ENCODE data around the gene C10orf105.

Gene C10orf105

GRCh38 chr10:71716426-71716825 lies 3.2 kb downstream of the C10orf105 start:
- no peak for DNase-seq (ENCODE audit: low read depth, low spot score)

DNA sequence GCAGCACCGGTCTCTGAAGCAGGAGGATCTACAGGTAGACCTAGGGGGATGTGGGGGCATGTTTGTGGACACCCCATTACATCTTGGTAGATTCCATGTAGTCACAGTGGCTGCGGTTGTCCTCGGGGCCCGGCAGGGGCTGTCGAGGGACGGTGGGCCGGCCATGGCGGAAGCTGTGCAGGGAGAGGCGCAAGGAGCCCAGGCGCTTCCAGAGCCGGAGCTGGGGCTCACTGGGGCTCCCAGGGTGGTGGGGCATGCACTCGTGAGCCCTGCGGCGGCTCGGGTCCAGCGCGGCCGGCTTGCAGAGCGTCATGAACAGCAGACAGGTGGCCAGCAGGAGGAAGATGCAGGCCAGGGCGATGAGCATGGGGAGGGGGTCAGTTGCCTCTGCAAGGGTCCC lies 3.7 kb downstream of the C10orf105 start:
- no peak for DNase-seq (ENCODE audit: low read depth, low spot score)

DNA sequence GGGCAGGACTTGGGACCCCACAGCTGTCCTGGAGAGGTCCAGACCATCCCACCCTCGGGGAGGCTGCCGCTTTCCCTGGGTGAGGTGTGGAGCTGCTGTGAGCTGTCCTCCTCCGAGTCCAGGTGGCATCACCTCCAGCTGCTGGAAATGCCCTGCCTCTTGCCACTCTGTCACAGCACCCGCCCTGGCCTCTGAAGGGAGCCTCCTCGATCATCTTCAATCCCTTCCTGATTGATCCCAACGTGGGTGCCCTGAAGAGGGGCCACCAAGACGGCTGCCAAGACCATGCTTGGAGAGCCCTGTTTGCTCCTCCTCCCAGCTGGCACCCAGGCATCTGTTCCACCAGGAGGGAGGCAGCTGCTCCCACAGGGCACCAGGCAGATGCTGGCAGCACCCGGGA lies 4.6 kb downstream of the C10orf105 start:
- DNase-seq (ENCODE audit: low read depth, low spot score), result no peak

DNA sequence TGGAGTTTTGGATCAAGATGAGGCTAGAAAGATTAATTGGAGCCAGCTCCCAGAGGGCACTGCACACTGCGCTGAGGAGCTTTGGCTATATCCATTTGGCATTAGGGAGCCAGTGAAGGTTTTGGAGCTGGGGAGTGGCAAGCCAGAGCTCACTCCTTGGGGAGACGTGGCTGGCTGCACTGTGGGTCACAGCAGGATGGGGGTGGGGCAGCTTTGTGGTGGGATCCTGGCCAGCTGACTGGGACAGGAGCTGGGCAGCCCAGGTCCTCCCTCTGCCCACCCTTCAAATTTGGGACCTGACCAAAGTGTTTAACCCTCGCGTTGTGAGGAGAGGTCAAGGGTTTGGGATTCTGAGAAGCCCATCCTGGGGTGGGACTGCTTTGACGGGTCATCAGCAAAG lies 5.0 kb downstream of the C10orf105 start:
- no peak for DNase-seq (ENCODE audit: low read depth, low spot score)

GRCh38 chr10:71714031-71714410 lies 5.6 kb downstream of the C10orf105 start:
- no peak for DNase-seq (ENCODE audit: low read depth, low spot score)

- DNase-seq (ENCODE audit: low read depth, low spot score), result peak; percentile 56
These were observed 6.2 kb downstream of the C10orf105 start for GRCh38 chr10:71713135-71714030.

DNA sequence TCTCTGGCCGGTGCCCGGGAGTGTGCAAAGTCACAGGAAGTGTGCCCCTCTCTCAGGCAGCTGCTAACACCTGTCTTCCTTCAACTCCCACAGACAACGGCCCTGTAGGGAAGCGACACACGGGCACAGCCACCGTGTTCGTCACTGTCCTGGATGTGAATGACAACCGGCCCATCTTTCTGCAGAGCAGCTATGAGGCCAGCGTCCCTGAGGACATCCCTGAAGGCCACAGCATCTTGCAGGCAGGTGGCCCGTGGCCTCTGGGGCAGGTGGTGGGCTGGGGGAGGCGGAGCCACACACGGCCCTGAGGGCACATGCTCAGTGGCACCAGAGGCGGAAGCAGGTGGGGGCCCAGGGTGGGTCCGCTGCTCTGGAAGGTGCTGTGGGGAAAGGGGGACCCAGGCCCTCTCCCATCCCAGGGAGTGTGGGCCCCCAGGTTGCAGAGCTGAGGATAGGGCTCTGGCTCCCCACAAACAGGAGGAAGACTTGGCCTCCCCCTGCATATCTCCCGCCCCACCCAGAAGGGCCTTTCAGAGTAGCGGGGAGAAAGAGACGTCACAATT lies 6.9 kb downstream of the C10orf105 start:
- no peak for DNase-seq (ENCODE audit: low read depth, low spot score)

- DNase-seq (ENCODE audit: low read depth, low spot score), result no peak
These were observed 7.4 kb downstream of the C10orf105 start for GRCh38 chr10:71712170-71712569.

DNA sequence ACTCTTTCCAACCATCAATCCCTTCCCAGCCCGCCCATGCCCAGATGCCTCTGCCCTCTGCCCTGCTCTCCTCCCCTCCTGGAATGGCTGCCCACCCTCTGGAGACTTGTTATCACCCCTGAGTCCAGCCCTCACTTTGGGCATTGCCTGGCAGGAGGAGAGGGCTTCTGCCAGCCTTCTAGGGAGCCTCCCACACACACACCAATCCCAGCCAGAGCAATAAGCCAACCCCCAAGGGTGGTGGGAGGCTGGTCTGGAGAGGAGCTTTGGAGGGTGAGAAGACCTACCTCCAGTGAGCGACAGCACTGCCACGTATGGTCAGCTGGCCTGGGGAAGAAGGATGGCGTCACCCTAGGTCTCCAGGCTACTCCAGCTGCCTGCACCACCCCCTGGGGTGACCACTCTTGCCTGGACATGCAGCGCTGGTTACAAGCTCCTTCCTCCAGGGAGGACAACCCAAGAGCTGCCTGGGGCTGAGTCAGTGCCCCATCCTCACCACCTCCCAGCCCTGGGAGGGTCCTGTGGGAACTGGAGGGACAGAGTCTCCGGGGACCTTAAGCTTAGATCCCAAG lies 8.4 kb downstream of the C10orf105 start:
- no peak for DNase-seq (ENCODE audit: low read depth, low spot score)

DNA sequence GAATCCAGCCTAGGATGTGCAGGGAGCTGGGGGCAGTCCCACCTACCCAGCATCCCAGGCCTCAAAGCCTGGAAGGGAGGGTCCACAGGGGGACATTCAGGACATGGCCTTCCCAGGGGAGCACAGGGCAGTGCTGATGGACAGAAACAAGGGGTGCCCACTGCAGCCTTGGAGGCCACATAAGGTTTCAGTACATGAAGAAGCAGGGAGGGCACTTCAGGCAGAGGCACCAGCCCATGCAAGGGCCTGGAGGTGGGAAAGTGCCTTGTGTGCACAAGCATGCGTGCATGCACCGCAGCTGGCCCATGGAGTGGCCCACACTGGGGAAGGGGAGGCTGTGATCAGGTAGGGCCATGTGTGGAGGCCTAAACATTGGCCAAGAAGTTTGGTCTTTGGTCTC lies 9.1 kb downstream of the C10orf105 start:
- DNase-seq (ENCODE audit: low read depth, low spot score), result no peak

DNA sequence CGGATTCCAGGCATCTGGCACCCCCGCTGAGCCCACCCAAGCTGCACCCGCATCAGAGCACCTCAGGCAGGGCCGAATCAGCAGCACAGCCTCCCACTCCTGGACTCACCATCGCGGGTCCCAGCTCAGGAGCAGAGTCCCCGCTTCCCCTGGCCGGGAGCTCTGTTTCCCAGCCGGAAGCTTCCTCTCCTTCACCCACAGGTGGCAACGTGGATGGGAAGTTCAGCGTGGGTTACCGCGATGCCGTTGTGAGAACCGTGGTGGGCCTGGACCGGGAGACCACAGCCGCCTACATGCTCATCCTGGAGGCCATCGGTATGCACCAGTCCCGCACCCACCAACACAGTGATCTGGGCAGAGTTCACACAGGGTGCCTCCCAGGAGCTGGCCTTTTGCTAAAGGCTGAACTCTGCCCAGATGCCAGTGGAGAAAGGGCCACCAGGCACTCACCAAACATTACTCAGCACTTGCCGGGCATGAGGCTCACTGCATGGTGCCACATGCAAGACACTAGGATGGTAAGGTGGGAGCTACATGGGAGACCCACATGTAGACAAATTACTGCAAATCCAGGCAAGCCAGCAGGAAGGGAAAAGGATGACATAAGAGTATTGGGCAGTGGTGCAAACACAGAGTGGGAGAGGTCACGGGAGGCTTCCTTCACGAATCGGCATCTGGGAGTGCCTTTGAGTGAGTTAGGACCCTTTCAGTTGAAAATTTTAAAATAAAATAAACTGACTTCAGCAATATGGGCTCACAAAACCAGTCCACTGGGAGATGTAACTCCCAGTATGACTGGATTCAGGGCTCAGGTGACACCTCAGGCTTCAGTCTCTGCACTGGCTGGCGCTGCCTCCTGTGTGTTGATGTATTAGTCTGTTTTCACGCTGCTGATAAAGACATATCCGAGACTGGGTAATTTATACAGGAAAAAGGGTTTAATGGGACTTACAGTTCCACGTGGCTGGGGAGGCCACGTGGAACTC lies 10.4 kb downstream of the C10orf105 start:
- DNase-seq (ENCODE audit: low read depth, low spot score), result no peak

GRCh38 chr10:71708301-71708703 lies 11.3 kb downstream of the C10orf105 start:
- DNase-seq (ENCODE audit: low read depth, low spot score), result peak; percentile 88

GRCh38 chr10:71707240-71707789 lies 12.3 kb downstream of the C10orf105 start:
- DNase-seq (ENCODE audit: low read depth, low spot score), result no peak

GRCh38 chr10:71706216-71707121 lies 13.1 kb downstream of the C10orf105 start:
- DNase-seq (ENCODE audit: low read depth, low spot score), result no peak

GRCh38 chr10:71705582-71705981 lies 14.0 kb downstream of the C10orf105 start:
- DNase-seq (ENCODE audit: low read depth, low spot score), result no peak

- DNase-seq (ENCODE audit: low read depth, low spot score), result no peak
These were observed 14.8 kb downstream of the C10orf105 start for GRCh38 chr10:71704816-71705215.

- DNase-seq (ENCODE audit: low read depth, low spot score), result no peak
These were observed 16.0 kb downstream of the C10orf105 start for GRCh38 chr10:71703577-71703976.

DNA sequence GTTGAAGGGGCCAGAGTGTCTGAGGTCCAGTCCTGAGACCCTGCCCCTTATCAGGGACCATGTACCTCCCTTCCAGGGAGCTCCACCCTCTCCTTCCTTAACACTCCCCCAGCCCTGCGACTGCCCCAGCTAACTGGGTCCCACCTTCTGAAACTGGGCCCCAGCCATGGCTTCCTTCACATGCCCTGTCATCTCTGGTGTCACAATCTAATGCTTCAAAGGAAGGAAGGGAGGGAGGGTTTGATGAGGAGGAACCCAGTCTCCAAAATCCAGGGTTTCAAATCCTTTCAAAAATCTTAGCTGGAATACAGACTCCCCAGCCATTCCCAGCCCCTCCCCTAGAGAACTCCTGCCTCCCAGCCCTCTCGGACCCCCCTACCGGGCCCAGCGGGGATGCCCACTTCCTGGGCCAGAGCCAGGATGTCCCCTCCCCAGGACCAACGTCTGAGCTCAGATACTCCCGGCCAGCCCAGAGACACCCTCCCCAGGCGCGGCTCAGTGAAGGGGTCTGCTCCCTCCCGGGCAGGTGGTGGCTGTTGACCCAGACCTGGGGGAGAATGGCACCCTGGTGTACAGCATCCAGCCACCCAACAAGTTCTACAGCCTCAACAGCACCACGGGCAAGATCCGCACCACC lies 18.0 kb downstream of the C10orf105 start:
- no peak for DNase-seq (ENCODE audit: low read depth, low spot score)

DNA sequence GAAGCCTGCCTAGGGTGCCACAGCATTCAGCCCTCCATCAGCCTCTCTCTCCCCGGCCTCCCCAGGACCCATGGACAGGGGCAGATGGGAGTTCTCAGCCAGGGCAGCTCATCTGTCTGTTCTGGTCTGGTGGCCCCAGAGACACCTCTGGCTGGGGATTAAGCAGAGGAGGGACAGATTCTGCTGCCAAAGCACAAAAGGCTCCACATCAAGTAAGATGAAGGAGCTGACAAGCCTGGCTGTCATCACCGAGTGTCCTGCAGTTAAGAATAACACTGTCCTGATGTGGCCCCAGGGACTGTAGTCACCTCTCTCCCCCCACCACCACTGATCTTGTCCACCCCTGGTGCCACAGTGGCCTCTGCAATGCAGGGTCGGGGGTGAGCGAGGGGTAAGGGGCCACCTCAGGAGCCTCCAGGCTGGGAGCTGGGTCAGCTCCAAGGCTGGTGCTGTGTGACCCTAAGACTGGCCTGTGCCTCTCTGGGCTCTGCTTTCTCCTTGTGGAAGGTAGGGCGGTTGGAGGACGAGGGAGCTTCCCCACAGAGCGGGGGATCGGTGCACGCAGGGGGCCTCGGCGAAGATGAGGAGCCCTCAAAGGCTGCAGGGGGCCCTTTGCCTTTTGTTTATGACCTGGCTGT lies 18.7 kb downstream of the C10orf105 start:
- DNase-seq (ENCODE audit: low read depth, low spot score), result no peak

Data from ELF-1 (cell line).